ENCODE data around the gene CHD5.

The CHD5 gene

DNA sequence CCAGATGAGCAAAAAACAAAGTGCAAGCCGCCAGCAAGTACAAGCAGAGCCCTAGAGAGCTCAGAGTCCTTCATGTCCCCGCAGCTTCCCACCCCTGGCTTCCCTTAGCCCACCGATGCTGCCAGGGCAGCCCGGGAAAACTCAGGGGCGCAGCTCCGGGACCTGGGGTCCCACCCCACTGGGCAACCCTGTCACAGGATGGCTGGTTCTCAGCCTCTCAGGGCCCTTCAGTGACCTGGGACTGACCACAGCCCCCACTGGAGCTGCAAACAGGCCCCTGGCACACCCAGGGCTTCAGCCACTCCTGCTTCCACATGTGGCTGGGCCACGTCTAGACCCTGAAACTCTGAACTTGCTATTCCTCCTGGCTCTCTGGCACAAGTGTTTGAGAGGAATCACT lies 49.5 kb downstream of the CHD5 start:
- DNase-seq (ENCODE audit: low spot score) = no peak

DNA sequence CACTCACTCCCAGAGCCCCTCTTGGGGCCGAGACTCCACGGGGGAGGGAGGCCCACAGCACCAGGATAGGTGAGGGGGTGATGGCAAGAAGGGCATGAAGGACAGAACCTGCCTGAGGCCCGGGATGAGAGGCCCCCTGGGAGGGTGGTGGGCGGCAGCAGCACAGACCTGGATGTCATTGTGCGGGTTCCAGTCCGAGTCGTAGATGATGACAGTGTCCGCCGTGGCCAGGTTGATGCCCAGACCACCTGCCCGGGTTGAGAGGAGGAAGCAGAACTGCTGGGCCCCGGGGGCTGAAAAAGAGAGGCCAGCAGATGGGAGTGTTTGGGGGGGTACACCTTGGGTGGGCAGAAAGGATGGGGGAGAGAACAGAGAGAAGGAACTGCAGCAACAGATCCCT lies 50.1 kb downstream of the CHD5 start:
- no peak for DNase-seq (ENCODE audit: low spot score)

DNA sequence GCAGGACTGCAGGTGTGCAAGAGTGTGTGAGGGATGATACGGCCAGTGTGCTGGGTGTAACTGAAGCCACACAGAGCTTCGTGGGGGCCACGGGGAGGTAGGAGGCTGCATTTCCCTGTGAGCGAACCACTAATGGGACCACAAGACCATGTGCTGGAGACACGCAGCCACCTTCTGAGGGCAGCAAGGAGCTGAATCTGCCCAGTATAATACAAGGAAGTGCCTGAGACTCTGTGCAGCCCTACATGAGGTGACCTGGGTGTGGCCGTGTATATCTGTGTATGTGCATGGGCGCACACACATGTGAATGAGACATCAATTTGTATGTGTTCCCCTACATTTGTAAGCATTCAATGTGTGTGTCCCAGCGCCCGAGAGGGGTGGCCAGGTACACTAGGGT lies 50.8 kb downstream of the CHD5 start:
- no peak for DNase-seq (ENCODE audit: low spot score)

DNA sequence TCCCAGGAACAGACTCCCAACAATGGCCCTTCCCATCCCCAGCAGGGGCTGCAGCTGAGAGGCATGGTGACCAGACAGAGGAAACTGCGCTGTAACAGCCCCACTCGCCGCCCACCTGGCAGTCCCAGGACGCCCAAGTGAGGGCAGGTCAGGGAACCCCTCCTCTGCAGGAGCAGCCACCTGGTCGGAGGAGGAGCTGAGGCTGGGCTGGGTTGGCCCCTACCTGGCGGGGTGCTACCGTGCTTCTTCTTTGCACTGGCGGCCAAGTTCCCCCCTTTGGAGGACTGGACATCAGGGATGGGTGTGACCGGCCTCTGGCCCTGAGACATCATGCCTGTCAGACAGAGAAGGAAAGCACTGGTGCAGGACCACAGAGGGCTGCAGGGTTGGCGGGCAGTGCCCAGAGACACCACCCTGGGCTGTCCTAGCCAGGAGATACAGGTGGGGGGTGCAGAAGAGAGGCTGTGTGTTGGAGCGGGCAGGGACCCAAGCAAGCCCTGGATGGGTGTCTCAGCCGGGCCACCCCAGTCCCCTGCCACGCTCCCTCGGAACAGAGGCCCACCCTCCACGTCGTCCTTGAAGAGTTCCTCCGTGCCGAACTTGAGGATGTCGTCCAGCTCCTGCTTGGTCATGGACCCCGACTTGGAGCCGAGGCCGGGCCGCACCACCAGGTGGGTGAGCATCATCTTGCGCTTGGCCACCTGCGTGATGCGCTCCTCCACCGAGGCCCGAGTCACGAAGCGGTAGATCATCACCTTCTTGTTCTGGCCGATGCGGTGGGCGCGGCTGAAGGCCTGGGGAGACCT lies 51.6 kb downstream of the CHD5 start:
- no peak for DNase-seq (ENCODE audit: low spot score)

DNA sequence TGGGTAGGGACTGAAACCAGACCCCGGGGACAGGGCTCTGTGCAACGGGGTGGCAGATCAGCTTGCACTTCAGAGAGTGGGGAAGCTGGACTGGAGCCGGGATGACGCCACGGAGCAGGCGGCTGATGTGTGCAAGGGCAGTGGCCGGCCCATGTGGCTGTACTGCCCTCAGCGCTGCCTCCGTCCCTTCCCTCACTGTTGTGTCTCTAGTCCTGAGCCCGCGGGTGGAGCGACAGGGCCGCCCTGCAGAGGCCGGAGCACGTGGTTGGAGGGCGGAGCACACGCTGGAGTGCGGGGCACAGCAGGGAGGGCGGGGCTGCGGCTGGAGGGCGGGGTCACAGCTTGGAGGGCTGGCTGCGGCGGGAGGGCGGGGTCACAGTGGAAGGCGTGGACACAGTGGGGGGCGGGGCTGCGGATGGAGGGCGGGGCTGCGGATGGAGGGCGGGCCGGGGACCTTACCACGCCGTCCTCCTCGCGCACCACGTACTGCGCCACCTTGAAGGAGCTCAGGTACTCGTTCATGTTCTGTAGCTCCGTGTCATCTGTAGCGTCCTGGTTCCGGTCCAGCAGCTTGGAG lies 52.4 kb downstream of the CHD5 start:
- peak; percentile 59 for DNase-seq (ENCODE audit: low spot score)

DNA sequence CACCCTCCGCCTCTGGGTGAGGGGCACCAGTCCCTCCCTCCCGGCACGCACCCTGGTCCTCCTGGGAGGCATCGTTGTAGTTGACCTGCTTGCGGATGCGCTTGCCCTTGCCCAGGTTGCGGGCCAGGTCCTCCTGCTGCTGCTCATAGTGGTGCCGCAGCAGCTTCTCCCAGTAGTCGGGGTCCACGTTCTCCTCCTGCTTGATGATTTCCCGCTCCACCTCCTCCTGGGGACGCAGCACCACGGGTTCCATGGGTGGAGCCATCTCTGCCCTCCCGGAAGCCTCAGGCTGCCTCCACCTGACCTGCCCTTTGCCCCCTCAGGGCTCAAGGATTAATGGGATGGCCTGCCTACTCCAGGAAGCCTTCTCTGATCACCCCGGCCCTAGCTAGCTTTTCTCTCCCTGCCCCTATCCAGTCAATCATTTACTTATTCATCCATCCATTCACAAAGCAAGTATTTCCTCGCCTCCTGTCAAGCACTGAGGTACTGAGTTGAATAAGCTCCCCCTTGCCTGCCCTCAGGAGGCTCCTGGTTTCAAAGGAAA lies 53.5 kb downstream of the CHD5 start:
- peak; percentile 17 for DNase-seq (ENCODE audit: low spot score)

DNA sequence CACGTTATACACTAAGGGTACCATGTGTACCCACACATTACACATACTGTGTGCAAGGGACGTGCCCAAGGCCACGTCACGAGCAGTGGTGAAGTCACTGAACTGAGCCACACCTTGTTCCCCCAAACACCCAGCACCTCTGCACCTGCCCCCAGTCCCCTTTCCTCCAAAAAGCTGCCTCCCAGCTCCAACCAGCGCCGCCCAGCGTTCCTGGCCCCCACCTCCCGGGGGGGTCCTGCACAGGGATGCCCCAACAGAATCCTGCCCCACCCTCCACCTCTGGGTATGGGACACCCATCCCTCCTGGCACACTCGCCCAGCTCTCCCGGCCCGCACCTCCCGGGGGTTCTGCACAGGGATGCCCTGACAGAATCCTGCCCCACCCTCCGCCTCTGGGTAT lies 54.1 kb downstream of the CHD5 start:
- DNase-seq (ENCODE audit: low spot score) = no peak

DNA sequence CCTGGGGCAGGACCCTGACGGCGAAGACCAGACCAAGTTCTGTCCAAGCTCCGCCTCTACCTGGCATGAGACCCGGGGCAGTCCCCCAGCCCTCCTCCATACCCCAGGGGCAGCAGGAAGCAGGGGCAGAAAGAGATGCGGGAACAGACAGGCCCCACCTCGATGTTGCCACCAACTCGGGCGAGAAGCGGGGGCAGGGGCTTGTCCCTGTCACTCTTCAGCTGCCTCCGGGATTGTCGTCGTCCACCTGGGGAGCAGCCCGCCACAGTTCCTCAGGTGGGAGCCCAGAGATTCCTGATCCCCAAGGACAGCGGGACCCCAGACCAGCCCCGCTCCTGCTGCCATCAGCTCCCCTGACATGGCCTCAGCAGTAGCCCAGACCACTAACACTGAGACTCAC lies 54.8 kb downstream of the CHD5 start:
- DNase-seq (ENCODE audit: low spot score) = no peak

DNA sequence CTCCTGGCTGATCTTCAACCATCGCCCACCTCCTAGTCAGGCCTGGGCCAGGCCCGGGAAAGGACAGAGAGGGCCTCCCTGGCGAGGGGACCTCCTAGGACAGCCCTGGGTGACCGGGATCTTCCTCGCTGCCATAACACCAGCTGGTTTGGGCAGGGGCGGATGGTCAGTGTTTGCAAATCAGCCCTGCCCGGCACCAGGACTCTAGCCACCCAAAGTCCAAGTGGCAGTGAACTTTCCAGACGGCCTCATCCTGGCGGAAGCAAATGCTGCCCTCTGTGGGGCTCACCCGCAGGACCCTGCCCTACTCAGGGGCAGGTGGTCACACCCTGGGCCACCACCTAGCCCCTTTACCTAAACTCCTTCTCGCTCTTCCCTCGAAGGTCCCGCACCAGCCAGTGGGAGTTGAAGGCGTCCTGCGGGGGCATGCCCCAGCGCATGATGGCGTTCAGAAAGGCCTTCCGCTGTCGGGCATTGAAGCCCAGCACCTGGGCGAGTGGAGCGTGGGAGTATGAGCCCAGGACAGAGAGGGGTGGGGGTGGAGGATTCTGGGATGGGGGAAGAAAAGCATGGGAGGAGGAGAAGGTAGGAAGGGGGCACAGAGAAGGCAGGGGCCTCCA lies 55.3 kb downstream of the CHD5 start:
- no peak for DNase-seq (ENCODE audit: low spot score)

DNA sequence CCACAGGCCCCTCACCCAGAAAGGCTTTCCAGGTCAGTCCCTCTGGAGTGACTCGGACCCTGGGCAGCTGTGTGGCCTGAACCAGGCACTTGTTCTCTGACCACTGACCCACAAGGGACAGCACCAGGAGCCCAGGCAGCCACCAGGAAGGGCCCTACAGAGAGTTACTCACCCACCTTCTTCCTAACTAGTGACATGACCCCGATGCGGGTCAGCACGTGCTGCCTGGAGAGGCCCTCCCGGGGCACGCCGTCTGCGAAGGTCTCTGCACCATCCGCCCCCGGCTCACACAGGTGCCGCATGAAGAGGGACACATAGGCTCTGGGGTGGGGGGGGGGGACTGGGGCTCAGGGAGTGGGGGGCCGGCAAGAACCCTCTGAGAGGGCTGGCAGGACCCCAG lies 55.8 kb downstream of the CHD5 start:
- no peak for DNase-seq (ENCODE audit: low spot score)

DNA sequence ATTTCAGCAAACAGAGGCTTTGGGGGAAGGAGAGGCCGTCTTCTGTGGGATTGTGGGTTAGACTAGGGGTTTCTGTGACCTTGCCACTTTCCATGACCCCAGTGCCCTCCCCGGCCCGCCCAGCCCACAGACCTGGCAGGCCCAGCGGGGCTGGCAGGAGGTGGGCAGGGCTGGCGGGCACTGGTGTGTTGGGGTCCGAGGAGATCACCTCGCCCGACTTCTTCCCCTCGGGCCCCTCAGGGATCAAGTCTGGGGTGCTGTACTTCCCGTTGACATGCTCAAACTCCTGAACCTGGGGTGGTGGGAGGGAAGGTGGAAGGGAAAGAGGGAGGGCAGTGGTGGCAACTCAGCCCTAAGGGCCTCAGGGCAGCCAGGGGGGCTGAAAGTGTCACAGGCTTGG lies 56.3 kb downstream of the CHD5 start:
- no peak for DNase-seq (ENCODE audit: low spot score)

DNA sequence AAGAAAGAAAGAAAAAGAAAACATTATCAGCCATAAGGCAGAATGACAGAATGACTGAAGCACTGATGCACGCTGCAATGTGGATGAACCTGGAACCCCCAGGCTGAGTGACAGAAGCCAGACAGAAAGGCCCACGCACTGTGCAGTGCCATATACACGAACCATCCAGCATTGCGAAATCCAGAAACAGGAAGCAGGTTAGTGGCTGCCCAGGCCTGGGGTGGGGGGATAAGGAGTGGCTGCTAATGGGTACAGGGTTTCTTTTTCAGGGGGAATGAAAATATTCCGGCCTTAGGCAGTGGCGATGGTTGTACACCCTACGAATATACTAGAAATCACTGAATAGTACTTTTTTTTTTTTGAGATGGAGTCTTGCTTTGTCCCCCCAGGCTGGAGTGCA lies 57.0 kb downstream of the CHD5 start:
- DNase-seq (ENCODE audit: low spot score) = no peak

DNA sequence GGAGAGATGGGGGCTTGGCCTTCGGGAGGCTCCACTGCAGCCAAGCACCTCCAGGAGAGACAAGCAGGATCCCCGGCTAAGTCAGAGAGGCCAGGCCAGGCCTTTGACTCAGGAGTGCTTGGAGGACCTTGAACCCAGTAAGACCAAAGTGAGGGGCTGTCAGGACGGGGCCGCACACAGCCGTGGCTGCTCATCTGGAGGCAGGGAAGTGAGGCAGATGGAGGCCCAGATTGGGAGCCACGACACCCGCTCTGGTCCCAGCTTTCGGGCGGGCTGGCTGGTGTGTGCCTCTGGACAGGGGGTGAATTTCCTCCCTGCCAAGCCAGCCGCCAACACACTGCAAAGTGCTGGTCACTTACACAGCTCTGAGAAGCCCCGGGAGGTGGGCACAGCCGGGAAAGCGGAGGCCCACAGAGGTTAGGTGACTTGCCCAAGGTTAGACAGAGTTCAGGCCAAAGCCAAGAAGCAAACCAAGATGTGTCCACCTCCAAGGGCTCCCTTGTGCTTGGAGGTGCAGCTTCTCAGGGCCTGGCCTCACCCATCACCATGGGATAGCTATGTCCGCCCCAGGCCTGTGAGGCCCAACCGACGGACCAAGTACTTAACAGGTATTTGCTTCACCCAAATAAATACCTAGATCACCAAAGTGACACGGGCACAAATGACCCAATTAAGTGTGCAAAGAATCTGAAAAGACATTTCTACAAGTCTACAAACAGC lies 58.3 kb downstream of the CHD5 start:
- DNase-seq (ENCODE audit: low spot score) = no peak

DNA sequence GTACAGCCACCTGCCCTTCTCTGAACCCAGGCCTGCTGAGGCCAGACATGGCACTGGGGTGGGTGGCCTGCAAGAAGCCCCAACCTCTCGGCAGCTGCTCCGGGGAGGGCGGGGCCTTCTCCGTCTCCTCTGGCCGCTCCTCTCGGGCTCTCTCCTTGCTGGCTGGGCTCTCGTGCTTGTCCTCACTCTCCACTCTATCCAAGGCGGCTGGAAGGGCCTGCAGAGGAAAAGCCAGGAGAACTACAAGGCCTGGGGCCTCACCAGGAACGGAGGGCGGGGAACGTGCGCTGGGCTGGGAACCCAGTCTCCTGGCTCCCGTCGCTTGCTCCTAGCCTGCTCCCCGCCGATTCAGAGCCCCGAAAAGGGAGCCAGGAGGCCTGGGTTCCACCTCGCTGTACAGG lies 59.1 kb downstream of the CHD5 start:
- no peak for DNase-seq (ENCODE audit: low spot score)

DNA sequence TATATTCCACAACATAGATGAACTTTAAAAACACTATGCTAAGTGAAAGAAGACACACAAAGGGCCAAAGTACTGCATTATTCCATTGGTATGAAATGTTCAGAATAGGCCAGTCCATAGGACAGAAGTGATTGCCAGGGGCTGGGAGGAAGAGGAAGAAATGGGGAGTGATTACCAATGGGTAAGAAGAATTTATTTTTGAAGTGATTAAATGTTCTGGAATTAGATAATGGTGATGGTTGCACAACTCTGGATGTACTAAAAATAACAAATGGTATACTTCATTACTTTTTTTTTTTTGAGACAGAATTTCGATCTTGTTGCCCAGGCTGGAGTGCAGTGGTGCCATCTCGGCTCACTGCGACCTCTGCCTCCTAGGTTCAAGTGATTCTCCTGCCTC lies 61.7 kb downstream of the CHD5 start:
- no peak for DNase-seq (ENCODE audit: low spot score)

DNA sequence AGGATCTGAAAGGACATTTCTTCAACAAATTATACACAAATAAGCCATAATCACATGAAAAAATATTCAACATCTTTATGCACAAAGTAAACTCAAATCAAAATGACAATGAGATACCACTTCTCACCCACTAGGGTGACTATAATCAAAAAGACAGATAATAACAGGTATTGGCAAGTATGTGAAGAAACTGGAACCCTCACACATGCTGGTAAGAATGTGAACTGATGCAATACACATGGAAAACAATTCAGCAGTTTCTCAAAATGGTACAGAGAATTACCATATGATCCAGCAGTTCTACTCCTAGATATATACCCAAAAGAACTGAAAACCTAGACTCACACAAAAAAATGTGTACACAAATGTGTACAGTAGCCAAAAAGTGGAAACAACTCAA lies 62.5 kb downstream of the CHD5 start:
- no peak for DNase-seq (ENCODE audit: low spot score)

DNA sequence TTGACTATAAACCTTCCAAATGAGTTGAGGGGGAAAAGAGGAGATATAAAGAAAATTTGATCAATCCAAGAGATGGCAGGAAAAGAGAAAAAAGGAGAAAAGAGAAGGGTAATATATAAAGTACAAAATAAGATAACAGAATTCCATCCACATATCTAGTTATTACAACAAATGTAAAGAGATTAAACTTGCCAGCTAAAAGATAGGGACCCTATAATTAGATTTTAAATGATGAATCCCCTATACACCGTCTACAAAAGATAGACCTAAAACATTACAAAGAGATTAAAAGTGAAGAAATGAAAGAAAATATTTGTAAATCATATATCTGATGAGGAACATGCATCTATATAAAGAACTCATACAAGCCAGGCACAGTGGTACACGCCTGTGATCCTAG lies 63.1 kb downstream of the CHD5 start:
- no peak for DNase-seq (ENCODE audit: low spot score)

DNA sequence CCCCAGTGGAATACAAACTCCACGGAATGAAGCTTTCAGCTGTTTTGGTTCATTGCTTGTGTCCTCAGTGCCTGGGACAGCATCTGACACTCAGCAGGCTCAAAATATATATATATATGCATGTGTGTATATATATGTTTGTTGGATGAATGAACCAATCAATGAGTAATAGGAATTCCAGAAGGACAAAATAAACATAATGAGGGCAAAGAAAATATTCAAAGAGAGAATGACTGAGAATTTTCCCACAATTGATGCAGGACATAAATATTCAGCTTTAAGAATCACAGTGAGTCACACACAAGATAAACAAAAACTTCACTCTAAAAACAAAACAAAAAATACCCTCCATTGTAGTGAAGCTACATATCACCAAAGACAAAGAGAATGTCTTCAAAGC lies 64.0 kb downstream of the CHD5 start:
- no peak for DNase-seq (ENCODE audit: low spot score)

DNA sequence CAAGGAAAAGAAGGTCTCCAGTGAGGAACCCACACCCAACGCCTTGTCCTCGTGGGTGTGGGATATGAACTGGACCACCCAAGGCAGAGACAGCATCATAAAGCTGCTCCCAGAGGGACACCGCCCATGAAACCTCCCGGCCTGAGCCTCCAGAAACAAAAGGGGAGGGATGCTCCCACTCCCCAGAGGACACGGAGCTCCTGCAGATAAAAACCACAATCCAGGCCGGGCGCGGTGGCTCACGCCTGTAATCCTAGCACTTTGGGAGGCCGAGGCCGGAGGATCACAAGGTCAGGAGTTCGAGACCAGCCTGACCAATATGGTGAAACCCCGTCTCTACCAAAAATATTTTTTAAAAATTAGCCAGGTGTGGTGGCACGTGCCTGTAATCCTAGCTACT lies 66.4 kb downstream of the CHD5 start:
- no peak for DNase-seq (ENCODE audit: low spot score)

DNA sequence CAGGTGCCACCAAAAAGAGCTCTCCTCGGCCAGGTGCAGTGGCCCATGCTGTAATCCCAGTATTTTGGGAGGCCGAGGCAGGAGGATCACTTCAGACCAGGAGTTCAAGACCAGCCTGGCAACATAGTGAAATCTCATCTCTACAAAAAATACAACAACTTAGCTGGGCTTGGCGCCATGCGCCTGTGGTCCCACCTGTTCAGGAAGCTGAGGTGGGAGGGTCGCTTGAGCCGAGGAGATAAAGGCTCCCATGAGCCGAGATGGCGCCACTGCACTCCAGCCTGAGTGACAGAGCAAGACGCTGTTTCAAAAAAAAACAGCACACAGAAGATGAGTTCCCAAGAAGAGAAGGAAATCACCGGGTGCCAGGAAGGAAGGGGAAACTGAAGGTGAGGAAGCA lies 67.0 kb downstream of the CHD5 start:
- DNase-seq (ENCODE audit: low spot score) = no peak

DNA sequence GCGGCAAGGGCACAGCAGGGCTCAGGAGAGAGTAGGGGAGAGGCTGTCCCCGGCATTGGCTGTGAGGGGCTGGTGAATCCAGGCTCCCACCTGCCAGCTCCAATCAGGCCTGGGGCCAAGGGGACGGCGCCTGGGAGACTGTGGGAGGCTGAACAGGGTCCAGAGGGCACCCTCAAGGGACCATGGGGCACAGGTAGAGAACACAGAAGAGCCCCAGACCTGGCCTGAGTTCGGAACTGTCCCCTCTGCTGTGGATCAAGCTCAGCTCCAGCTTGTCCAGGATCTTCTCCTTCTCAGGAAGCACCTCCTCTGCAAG lies 67.5 kb downstream of the CHD5 start:
- no peak for DNase-seq (ENCODE audit: low spot score)

DNA sequence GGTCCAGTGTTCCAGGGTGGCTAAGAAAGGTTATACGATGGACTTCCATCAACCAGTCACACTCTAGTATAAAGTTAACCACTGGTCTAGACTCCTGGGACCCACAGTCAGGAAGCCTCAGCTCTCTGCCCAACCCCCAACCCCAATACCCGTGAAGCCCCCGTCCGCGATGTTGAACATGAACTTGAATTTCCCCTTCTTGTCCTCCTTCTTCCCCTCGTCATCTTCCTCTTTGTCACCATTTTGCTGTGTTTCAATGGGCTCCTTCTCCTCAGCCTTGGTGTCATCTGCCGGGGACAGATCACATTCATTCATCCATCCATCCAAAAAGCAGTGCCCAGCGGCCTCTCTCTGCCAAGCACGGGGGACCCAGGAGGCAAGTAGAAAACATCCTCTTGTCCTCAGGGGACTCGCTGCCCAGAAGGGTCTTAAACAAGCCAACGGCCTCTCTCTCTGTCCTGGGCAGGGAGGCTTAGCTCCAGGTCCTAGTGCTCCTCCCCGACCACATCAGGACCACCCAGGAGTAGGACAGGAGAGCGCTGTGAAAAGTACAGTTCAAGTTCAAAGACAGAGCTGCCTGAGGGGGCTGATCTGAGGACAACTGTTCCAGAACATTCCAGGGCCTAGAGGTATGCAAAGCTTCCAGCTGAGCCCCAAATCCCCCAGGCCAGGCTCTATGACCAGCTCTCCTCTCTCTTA lies 68.0 kb downstream of the CHD5 start:
- DNase-seq (ENCODE audit: low spot score) = no peak
